ENCODE measurements around the gene CFD.
A peak's percentile ranks its signal among the peaks of the same experiment; 100 is the strongest.

Gene CFD

GRCh38 chr19:896434-896833 is 37.0 kb downstream of the CFD start:
- no peak for TF ChIP-seq JUND (IDR thresholded peaks at IDR 0.05; ENCODE audit: low read depth)
- DNase-seq (ENCODE audit: low read depth in 1 of 2, low spot score in 1 of 2) = no peak
- in situ Hi-C loops (cut with HindIII; ENCODE audit: low pct_unique_long_range_greater_than_20kb, low sequenced_read_pairs) = no loop called here

GRCh38 chr19:896999-897398 is 37.5 kb downstream of the CFD start:
- in situ Hi-C loops (cut with HindIII; ENCODE audit: low pct_unique_long_range_greater_than_20kb, low sequenced_read_pairs) = no loop called here
- TF ChIP-seq JUND (IDR thresholded peaks at IDR 0.05; ENCODE audit: low read depth) = no peak
- DNase-seq (ENCODE audit: low read depth in 1 of 2, low spot score in 1 of 2) = no peak

- in situ Hi-C loops (cut with HindIII; ENCODE audit: low pct_unique_long_range_greater_than_20kb, low sequenced_read_pairs) = no loop called here
- TF ChIP-seq JUND (IDR thresholded peaks at IDR 0.05; ENCODE audit: low read depth) = no peak
Observed at GRCh38 chr19:897442-898039, 38.1 kb downstream of the CFD start.

GRCh38 chr19:898663-899062 is 39.2 kb downstream of the CFD start:
- no peak for DNase-seq (ENCODE audit: low read depth in 1 of 2, low spot score in 1 of 2)
- in situ Hi-C loops (cut with HindIII; ENCODE audit: low pct_unique_long_range_greater_than_20kb, low sequenced_read_pairs) = no loop called here
- TF ChIP-seq JUND (IDR thresholded peaks at IDR 0.05; ENCODE audit: low read depth) = no peak

More at GRCh38 chr19:897442-898039, 38.1 kb downstream of the CFD start:
- DNase-seq (ENCODE audit: low read depth in 1 of 2, low spot score in 1 of 2) = no peak

GRCh38 chr19:899336-900042 is 40.0 kb downstream of the CFD start:
- no peak for DNase-seq (ENCODE audit: low read depth in 1 of 2, low spot score in 1 of 2)
- TF ChIP-seq JUND (IDR thresholded peaks at IDR 0.05; ENCODE audit: low read depth) = no peak
- in situ Hi-C loops (cut with HindIII; ENCODE audit: low pct_unique_long_range_greater_than_20kb, low sequenced_read_pairs) = no loop called here

GRCh38 chr19:900043-900301 is 40.5 kb downstream of the CFD start:
- in situ Hi-C loops (cut with HindIII; ENCODE audit: low pct_unique_long_range_greater_than_20kb, low sequenced_read_pairs) = no loop called here
- no peak for DNase-seq (ENCODE audit: low read depth in 1 of 2, low spot score in 1 of 2)
- TF ChIP-seq JUND (IDR thresholded peaks at IDR 0.05; ENCODE audit: low read depth) = no peak

GRCh38 chr19:900302-901111 is 41.0 kb downstream of the CFD start:
- no peak for TF ChIP-seq JUND (IDR thresholded peaks at IDR 0.05; ENCODE audit: low read depth)
- DNase-seq (ENCODE audit: low read depth in 1 of 2, low spot score in 1 of 2) = peak; percentile 90
- in situ Hi-C loops (cut with HindIII; ENCODE audit: low pct_unique_long_range_greater_than_20kb, low sequenced_read_pairs) = no loop called here

- DNase-seq (ENCODE audit: low read depth in 1 of 2, low spot score in 1 of 2) = no peak
- no peak for TF ChIP-seq JUND (IDR thresholded peaks at IDR 0.05; ENCODE audit: low read depth)
- in situ Hi-C loops (cut with HindIII; ENCODE audit: low pct_unique_long_range_greater_than_20kb, low sequenced_read_pairs) = no loop called here
Observed at GRCh38 chr19:901216-902092, 42.0 kb downstream of the CFD start.

- DNase-seq (ENCODE audit: low read depth in 1 of 2, low spot score in 1 of 2) = no peak
- in situ Hi-C loops (cut with HindIII; ENCODE audit: low pct_unique_long_range_greater_than_20kb, low sequenced_read_pairs) = no loop called here
- no peak for TF ChIP-seq JUND (IDR thresholded peaks at IDR 0.05; ENCODE audit: low read depth)
Observed at GRCh38 chr19:902093-902370, 42.6 kb downstream of the CFD start.

GRCh38 chr19:902446-903226 is 43.2 kb downstream of the CFD start:
- TF ChIP-seq JUND (IDR thresholded peaks at IDR 0.05; ENCODE audit: low read depth) = no peak
- DNase-seq (ENCODE audit: low read depth in 1 of 2, low spot score in 1 of 2) = no peak
- in situ Hi-C loops (cut with HindIII; ENCODE audit: low pct_unique_long_range_greater_than_20kb, low sequenced_read_pairs) = no loop called here

- in situ Hi-C loops (cut with HindIII; ENCODE audit: low pct_unique_long_range_greater_than_20kb, low sequenced_read_pairs) = no loop called here
- DNase-seq (ENCODE audit: low read depth in 1 of 2, low spot score in 1 of 2) = no peak
- TF ChIP-seq JUND (IDR thresholded peaks at IDR 0.05; ENCODE audit: low read depth) = no peak
Observed at GRCh38 chr19:903266-903797, 43.9 kb downstream of the CFD start.

GRCh38 chr19:904545-904944 is 45.1 kb downstream of the CFD start:
- no peak for DNase-seq (ENCODE audit: low read depth in 1 of 2, low spot score in 1 of 2)
- in situ Hi-C loops (cut with HindIII; ENCODE audit: low pct_unique_long_range_greater_than_20kb, low sequenced_read_pairs) = no loop called here
- no peak for TF ChIP-seq JUND (IDR thresholded peaks at IDR 0.05; ENCODE audit: low read depth)

Data from T47D (cell line).